IPS-NIHi11 (cell line): ENCODE results near the gene SPANXA2.
A peak's percentile ranks its signal among the peaks of the same experiment; 100 is the strongest.
"Not testable (repeated sequence)": the region's sequence is repeated elsewhere in the genome, so short reads cannot be mapped to it uniquely, and the experiment has no call there.

Experiments used
- DNase-seq: peaks from one replicate; pipeline ENCODE4 v3.0.0; 2012; ENCODE audit warnings: mixed read lengths, low spot score

Gene SPANXA2, protein sequence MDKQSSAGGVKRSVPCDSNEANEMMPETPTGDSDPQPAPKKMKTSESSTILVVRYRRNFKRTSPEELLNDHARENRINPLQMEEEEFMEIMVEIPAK

DNA sequence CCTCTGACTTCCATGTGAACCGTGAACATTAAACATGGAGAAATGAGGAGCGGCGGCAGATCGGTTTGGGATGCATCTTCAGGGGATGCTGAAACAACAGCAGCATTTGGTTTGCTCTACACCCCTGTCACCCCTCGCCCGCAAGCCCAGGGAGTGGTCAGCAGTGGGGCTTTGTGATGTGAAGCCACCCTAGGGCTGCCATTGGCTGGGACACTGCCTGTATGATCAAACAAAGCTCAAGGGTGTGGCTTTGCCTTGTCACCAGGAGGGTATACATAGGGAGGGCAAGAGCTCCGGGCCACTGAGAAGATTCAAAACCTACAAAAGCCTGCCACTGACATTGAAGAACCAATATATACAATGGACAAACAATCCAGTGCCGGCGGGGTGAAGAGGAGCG, at the start of gene SPANXA2:
TSS of gene SPANXA2 (plus strand) at position 301 of the 400 bp plus-strand sequence. CDS start at position 361, 60 bp downstream.
- not testable (repeated sequence) for DNase-seq

GRCh38 chrX:141542551-141542950, 47.0 kb upstream of the SPANXA2 start:
- not testable (repeated sequence) for DNase-seq

DNA sequence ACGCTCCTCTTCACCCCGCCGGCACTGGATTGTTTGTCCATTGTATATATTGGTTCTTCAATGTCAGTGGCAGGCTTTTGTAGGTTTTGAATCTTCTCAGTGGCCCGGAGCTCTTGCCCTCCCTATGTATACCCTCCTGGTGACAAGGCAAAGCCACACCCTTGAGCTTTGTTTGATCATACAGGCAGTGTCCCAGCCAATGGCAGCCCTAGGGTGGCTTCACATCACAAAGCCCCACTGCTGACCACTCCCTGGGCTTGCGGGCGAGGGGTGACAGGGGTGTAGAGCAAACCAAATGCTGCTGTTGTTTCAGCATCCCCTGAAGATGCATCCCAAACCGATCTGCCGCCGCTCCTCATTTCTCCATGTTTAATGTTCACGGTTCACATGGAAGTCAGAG, 4.9 kb upstream of the SPANXA2 start, which contains the start of gene SPANXA1:
TSS of gene SPANXA1 (minus strand) at position 101 of the 400 bp plus-strand sequence. CDS start at position 41, 60 bp downstream.
- not testable (repeated sequence) for DNase-seq

GRCh38 chrX:141609111-141609510, 19.6 kb downstream of the SPANXA2 start:
- no peak for DNase-seq

GRCh38 chrX:141619336-141619735, 29.8 kb downstream of the SPANXA2 start:
- no peak for DNase-seq

- no peak for DNase-seq
Measured at GRCh38 chrX:141632124-141632523, 42.6 kb downstream of the SPANXA2 start.

DNA sequence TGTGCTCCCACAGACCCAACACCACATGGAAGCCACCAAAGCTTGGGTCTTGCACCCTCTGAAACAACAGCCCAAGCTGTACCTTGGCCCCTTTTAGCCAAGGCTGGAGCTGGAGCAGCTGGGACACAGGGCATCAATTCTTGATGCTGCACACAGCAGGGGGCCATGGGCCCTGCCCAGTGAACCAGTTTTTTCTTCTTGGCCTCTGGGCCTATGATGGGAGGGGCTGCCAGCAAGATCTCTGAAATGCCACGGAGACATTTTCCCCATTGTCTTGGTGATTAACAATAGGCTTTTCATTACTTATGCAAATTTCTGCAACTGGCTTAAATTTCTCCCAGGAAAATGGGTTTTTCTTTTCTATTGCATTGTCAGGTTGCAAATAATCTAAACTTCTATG, 49.0 kb downstream of the SPANXA2 start:
- peak; percentile 7 for DNase-seq
